CD14-positive monocyte (primary cell): ENCODE results near the gene SMURF1. TPM values are rescaled to one million over a fixed set of nuclear protein-coding genes. Genes with fewer than 3 reads are reported as not detected.

Experiments used
- DNase-seq, 3 donors: peaks; one replicate each; pipeline ENCODE4 v3.0.0-alpha.2; 2011 to 2022
- H2AFZ ChIP-seq: 2 replicates; pipeline ENCODE4 v1.6.0; 2012; ENCODE audit warnings: mild to moderate bottlenecking, low read depth, low read length, inconsistent platforms; ENCODE audit not compliant: insufficient read depth, poor library complexity, severe bottlenecking
- H3K27ac ChIP-seq, 2 donors: 1 replicate in 1 of 2; 2 replicates in 1 of 2; pipeline ENCODE4 v1.5.1; 2012 to 2013; ENCODE audit warnings: low read length in 2 of 2, control low read depth in 1 of 2, inconsistent platforms in 1 of 2, low read depth in 1 of 2, mild to moderate bottlenecking in 1 of 2
- H3K27me3 ChIP-seq, 2 donors: one replicate each; pipeline versions ENCODE4 v1.6.0 to v1.6.1; 2011 to 2013; ENCODE audit warnings: low read length in 2 of 2; ENCODE audit not compliant: control insufficient read depth in 2 of 2, insufficient read depth in 2 of 2
- H3K36me3 ChIP-seq, 2 donors: replicated peaks in 1 of 2; 1 replicate in 1 of 2; 2 replicates in 1 of 2; pipeline versions ENCODE4 v1.5.1 to v1.6.1; 2012 to 2013; ENCODE audit warnings: low read length in 2 of 2, control low read depth in 1 of 2, inconsistent platforms in 1 of 2, mild to moderate bottlenecking in 1 of 2; ENCODE audit not compliant: insufficient read depth in 2 of 2, control insufficient read depth in 1 of 2
- H3K4me1 ChIP-seq, 2 donors: 1 replicate in 1 of 2; 2 replicates in 1 of 2; pipeline versions ENCODE4 v1.5.1 to v1.6.1; 2012 to 2013; ENCODE audit warnings: low read length in 2 of 2, control low read depth in 1 of 2, inconsistent platforms in 1 of 2, mild to moderate bottlenecking in 1 of 2, moderate library complexity in 1 of 2; ENCODE audit not compliant: insufficient read depth in 2 of 2, control insufficient read depth in 1 of 2
- H3K4me2 ChIP-seq: replicated peaks from 2 replicates; pipeline ENCODE3; 2012; ENCODE audit warnings: low read length, moderate library complexity, mild to moderate bottlenecking; ENCODE audit not compliant: poor library complexity, severe bottlenecking; ENCODE audit errors: extremely low read depth
- H3K4me3 ChIP-seq, 3 experiments: fragments of 200-600 bp in 1 of 3; sonication (generic) in 1 of 3; replicated peaks in 1 of 3; 1 replicate in 2 of 3; 2 replicates in 1 of 3; pipeline ENCODE4 v1.5.1; 2011 to 2013; ENCODE audit warnings: low read length in 3 of 3, mild to moderate bottlenecking in 3 of 3, control low read depth in 2 of 3, low read depth in 2 of 3, inconsistent platforms in 1 of 3, moderate library complexity in 1 of 3
- H3K79me2 ChIP-seq: 2 replicates; pipeline ENCODE4 v1.6.0; 2012; ENCODE audit warnings: mild to moderate bottlenecking, control low read depth, inconsistent platforms, low read length, moderate library complexity; ENCODE audit not compliant: insufficient read depth
- H3K9ac ChIP-seq: 2 replicates; pipeline ENCODE4 v1.6.0; 2017; ENCODE audit warnings: low read length, mild to moderate bottlenecking; ENCODE audit not compliant: insufficient read depth, poor library complexity, severe bottlenecking
- H3K9me3 ChIP-seq, 2 donors: replicated peaks in 1 of 2; 1 replicate in 1 of 2; 2 replicates in 1 of 2; pipeline versions ENCODE4 v1.5.1 to v1.6.1; 2012 to 2013; ENCODE audit warnings: low read length in 2 of 2, control low read depth in 1 of 2; ENCODE audit not compliant: control insufficient read depth in 1 of 2, insufficient read depth in 1 of 2
- H4K20me1 ChIP-seq: 2 replicates; pipeline ENCODE4 v1.6.0; 2012; ENCODE audit warnings: mild to moderate bottlenecking, low read length, control low read depth, moderate library complexity; ENCODE audit not compliant: insufficient read depth
- H3K27ac Mint-ChIP-seq, 7 donors: one replicate each; pipeline ENCODE4 v1.8.0; 2020; ENCODE audit warnings: mild to moderate bottlenecking in 7 of 7, mixed read lengths in 7 of 7, moderate library complexity in 6 of 7, inconsistent platforms in 2 of 7
- H3K27me3 Mint-ChIP-seq, 3 donors: one replicate each; pipeline ENCODE4 v1.8.0; 2021 to 2022; ENCODE audit warnings: low read depth in 3 of 3, mild to moderate bottlenecking in 3 of 3, mixed read lengths in 3 of 3, moderate library complexity in 3 of 3, inconsistent platforms in 1 of 3
- H3K36me3 Mint-ChIP-seq, 2 donors: one replicate each; pipeline ENCODE4 v1.8.0; 2020; ENCODE audit warnings: mixed read lengths in 2 of 2, inconsistent platforms in 1 of 2, mild to moderate bottlenecking in 1 of 2
- H3K4me1 Mint-ChIP-seq: one replicate; pipeline ENCODE4 v1.8.0; 2020; ENCODE audit warnings: mild to moderate bottlenecking, mixed read lengths
- H3K4me3 Mint-ChIP-seq, 2 donors: one replicate each; pipeline ENCODE4 v1.8.0; 2020; ENCODE audit warnings: mild to moderate bottlenecking in 2 of 2, mixed read lengths in 2 of 2, moderate library complexity in 1 of 2
- H3K9me3 Mint-ChIP-seq, 7 donors: one replicate each; pipeline ENCODE4 v1.8.0; 2020 to 2022; ENCODE audit warnings: mixed read lengths in 7 of 7, mild to moderate bottlenecking in 6 of 7, moderate library complexity in 6 of 7, inconsistent platforms in 2 of 7
- WGBS: methylation state at CpG from one replicate; pipeline ENCODE4 v1.1.5; 2013; ENCODE audit warnings: missing lambda C conversion rate; ENCODE audit not compliant: insufficient coverage; 5-methylcytosine and 5-hydroxymethylcytosine counted together
- intact Hi-C, 2 donors: fragments of 100-400 bp; cut with micrococcal nuclease; formaldehyde crosslinking; loops; one replicate each; pipeline versions ENCODE4 v1.15.0 to v1.15.1; 2023
- polyA plus RNA-seq, 3 donors: library from polyadenylated mRNA; depleted of rRNA in 1 of 3; unstranded in 2 of 3; stranded (reverse) in 1 of 3; fragments of 300-500 nt in 2 of 3; fragments of >200 nt in 1 of 3; fragmentation: Illumina TruSeq in 2 of 3; gene quantifications; 1 replicate in 2 of 3; 2 replicates in 1 of 3; pipeline ENCODE4 v1.2.3, GENCODE V29; 2012 to 2021
- TF ChIP-seq, protein P1 (sequence below): fragments of 200-600 bp; IDR thresholded peaks from one replicate; pipeline ENCODE4 v1.8.0; 2022; ENCODE audit warnings: antibody characterized with exemption, mild to moderate bottlenecking

Gene SMURF1
- polyA plus RNA-seq, 3 donors, result 0.48 to 15.8 (median 1.6) TPM

DNA sequence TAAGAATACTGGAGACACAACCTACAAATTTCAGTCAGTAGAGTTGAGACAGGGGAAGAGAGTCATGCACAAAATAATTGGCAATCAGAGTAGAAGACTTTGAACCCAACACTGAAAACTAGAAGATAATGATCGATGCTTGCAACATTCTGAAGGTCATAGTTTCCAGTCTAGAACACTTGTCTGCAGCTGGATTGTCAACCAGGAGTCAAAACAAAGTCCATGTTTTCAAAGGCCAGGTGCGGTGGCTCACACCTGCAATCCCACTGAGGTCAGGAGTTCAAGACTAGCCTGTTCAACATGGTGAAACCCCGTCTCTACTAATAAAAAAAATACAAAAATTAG is 26.8 kb upstream of the SMURF1 start:
- WGBS, result 94% methylated on average over 2 of the region's 3 CpGs
- H3K4me3 ChIP-seq, result no peak overlapping the region
- H2AFZ ChIP-seq, result no peak overlapping the region
- Mint-ChIP-seq H3K4me3 (no peak overlapping the region), H3K27me3 (peaks cover 3 to 22% (median 9%) of the 10 kb centered on the region in 3 donors), H3K9me3 (peaks cover 0 to 2% (median 0%) of the 10 kb centered on the region in 7 donors), H3K36me3 (no peaks in the 10 kb centered on the region), H3K4me1 (peaks cover 3% of the 10 kb centered on the region), H3K27ac (no peak overlapping the region)
- H3K9me3 ChIP-seq, result no peaks in the 10 kb centered on the region
- H3K36me3 ChIP-seq, result no peaks in the 10 kb centered on the region
- H4K20me1 ChIP-seq, result no peaks in the 10 kb centered on the region
- intact Hi-C loops, result no loop called here
- no peaks in the 10 kb centered on the region for H3K27me3 ChIP-seq
- no peak overlapping the region for H3K27ac ChIP-seq
- no peak for DNase-seq
- no peaks in the 10 kb centered on the region for H3K4me1 ChIP-seq
- no peak overlapping the region for H3K9ac ChIP-seq
- TF ChIP-seq, protein P1, sequence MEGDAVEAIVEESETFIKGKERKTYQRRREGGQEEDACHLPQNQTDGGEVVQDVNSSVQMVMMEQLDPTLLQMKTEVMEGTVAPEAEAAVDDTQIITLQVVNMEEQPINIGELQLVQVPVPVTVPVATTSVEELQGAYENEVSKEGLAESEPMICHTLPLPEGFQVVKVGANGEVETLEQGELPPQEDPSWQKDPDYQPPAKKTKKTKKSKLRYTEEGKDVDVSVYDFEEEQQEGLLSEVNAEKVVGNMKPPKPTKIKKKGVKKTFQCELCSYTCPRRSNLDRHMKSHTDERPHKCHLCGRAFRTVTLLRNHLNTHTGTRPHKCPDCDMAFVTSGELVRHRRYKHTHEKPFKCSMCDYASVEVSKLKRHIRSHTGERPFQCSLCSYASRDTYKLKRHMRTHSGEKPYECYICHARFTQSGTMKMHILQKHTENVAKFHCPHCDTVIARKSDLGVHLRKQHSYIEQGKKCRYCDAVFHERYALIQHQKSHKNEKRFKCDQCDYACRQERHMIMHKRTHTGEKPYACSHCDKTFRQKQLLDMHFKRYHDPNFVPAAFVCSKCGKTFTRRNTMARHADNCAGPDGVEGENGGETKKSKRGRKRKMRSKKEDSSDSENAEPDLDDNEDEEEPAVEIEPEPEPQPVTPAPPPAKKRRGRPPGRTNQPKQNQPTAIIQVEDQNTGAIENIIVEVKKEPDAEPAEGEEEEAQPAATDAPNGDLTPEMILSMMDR, result no peak
- H3K4me2 ChIP-seq, result no peak overlapping the region
- no peaks in the 10 kb centered on the region for H3K79me2 ChIP-seq

DNA sequence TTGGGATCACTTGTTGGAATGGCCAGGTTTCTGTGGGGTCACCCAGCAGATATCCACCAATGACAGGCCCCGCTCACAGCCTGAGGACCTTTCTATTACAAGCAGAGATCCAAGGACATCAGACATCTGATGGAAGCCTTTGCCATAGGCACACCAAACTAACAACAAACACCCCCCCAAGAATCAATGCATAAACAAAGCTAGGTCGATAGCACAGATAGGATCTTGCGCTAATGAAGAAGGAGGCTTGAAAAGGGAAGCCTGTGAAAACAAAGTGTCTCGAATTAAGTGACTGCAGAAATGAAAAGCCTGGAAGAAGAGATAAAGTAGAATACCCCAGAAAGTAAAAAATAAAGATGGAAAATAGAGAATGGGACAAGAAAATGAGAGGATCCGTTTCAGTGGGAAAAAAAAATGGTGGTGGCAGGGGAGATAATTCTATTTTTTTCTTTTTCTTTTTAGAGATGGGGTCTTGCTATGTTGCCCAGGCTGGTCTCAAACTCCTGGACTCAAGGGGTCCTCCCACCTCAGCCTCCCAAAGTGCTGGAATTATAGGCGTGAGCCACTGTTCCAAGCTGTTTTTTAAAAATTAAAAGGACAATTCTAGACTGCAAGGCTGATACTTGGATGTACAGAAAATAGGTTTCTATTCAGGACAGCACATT is 26.3 kb upstream of the SMURF1 start:
- Histone ChIP-seq H3K36me3 (no peaks in the 10 kb centered on the region), H4K20me1 (no peaks in the 10 kb centered on the region), H3K79me2 (no peaks in the 10 kb centered on the region), H3K27me3 (no peaks in the 10 kb centered on the region), H3K27ac (no peak overlapping the region), H3K4me3 (no peak overlapping the region), H3K4me1 (no peaks in the 10 kb centered on the region), H3K4me2 (no peak overlapping the region), H3K9ac (no peak overlapping the region), H2AFZ (no peak overlapping the region), H3K9me3 (no peaks in the 10 kb centered on the region)
- H3K27me3 Mint-ChIP-seq, result peaks cover 3 to 22% (median 9%) of the 10 kb centered on the region in 3 donors
- no peaks in the 10 kb centered on the region for H3K36me3 Mint-ChIP-seq
- peak overlapping the region in 1 of 7 donors; percentile 3 for H3K27ac Mint-ChIP-seq
- WGBS, result 100% methylated on average over 2 of the region's 6 CpGs
- TF ChIP-seq, protein P1, result no peak
- no peak for DNase-seq
- intact Hi-C loops, result no loop called here
- peaks cover 0 to 2% (median 0%) of the 10 kb centered on the region in 7 donors for H3K9me3 Mint-ChIP-seq
- no peak overlapping the region for H3K4me3 Mint-ChIP-seq
- H3K4me1 Mint-ChIP-seq, result peaks cover 3% of the 10 kb centered on the region
